ENCODE results near the gene INTS6L.

INTS6L gene, protein sequence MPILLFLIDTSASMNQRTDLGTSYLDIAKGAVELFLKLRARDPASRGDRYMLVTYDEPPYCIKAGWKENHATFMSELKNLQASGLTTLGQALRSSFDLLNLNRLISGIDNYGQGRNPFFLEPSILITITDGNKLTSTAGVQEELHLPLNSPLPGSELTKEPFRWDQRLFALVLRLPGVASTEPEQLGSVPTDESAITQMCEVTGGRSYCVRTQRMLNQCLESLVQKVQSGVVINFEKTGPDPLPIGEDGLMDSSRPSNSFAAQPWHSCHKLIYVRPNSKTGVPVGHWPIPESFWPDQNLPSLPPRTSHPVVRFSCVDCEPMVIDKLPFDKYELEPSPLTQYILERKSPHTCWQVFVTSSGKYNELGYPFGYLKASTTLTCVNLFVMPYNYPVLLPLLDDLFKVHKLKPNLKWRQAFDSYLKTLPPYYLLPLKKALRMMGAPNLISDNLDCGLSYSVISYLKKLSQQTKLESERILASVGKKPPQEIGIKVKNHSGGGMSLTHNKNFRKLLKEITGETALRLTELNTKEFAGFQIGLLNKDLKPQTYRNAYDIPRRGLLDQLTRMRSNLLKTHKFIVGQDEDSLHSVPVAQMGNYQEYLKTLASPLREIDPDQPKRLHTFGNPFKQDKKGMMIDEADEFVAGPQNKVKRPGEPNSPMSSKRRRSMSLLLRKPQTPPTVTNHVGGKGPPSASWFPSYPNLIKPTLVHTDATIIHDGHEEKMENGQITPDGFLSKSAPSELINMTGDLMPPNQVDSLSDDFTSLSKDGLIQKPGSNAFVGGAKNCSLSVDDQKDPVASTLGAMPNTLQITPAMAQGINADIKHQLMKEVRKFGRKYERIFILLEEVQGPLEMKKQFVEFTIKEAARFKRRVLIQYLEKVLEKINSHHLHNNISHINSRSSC

GRCh38 chrX:135520553-135521404 is at the start of gene INTS6L:
Gene INTS6L (plus strand): TSS chrX:135520660. CDS start chrX:135520993, 333 bp downstream.
- DNase-seq (ENCODE audit: low read depth in 1 of 2, low spot score in 1 of 2) = peak; percentile 59 to 70

DNA sequence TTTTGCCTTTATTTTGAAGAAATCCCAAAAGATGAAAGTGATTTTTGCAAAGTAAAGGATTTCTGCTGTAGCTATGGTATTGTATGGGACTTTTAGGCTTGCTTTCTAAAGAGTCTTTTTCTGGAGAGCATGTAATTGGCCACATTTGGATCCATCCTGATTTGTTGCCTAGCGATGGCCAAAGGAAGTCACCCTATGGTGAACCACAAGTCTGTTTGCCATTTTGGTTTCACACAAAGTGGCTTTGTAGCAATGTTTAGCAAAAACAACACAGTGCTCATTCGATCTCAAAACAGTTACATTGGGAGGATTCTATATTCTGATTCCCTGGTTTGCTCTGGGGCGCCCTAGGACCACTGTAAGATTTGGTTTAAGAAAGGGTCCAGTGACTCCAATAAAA is 44.1 kb upstream of the INTS6L start:
- no peak for DNase-seq (ENCODE audit: low read depth in 1 of 2, low spot score in 1 of 2)

DNA sequence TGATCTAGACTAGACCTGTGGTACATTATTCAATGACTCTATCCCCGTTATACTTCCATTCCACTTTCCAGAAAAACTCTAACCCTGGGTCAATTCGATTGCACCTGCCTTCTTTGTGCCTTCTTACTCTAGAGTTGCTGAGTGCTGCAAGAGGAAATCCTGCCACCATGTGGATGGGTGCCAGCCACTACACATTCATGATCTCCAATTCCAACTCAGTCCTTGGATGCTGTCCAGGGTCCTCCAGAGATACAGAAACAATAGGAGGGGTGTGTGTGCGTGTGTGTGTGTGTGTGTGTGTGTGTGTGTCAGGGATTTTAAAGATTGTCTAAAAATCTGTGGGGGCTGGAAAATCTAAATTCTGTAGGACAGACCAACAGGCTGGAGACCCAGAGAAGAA is 42.9 kb upstream of the INTS6L start:
- no peak for DNase-seq (ENCODE audit: low read depth in 1 of 2, low spot score in 1 of 2)

DNA sequence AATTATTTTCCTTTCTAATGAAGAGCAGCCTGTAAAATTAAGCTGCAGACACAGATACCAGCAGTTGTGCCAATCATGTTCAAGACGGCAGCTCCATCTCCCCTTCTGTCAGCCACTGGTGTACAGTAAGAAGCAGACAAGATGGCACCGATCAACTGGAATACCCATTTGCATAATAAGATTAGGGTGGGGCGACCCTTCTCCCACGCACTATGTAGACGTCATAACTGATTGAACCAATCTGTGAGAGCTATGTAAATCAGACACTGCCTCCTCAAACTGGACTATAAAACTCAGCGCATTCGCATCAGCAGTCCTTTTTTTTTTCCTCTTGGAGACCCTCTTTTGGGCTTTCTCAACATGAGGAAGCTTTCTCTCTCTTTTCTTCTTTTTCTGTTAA is 40.4 kb upstream of the INTS6L start:
- DNase-seq (ENCODE audit: low read depth in 1 of 2, low spot score in 1 of 2) = no peak

DNA sequence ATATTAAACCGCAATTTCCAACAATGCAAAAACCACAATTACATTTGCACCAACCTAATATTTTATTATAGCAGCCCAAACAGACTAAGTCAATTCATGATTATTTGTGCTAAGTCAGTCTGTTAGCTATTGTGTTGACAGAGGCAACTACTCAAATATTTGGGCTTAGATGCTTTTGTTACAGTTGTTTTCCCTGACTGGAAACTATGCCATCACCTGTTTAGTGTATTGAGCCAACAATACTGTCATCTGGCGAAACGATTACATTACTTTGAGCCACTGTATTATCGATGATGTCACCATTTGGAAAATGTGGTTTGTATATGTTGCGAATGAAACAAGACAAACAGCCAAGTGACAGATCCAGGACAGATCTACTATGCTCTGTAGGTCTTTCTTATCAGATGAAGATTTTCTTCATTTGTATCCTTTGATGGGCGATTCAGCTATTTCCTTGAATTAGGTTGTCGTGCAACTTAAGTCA is 38.7 kb upstream of the INTS6L start:
- DNase-seq (ENCODE audit: low read depth in 1 of 2, low spot score in 1 of 2) = no peak

GRCh38 chrX:135484641-135485289 is 35.7 kb upstream of the INTS6L start:
- DNase-seq (ENCODE audit: low read depth in 1 of 2, low spot score in 1 of 2) = no peak

DNA sequence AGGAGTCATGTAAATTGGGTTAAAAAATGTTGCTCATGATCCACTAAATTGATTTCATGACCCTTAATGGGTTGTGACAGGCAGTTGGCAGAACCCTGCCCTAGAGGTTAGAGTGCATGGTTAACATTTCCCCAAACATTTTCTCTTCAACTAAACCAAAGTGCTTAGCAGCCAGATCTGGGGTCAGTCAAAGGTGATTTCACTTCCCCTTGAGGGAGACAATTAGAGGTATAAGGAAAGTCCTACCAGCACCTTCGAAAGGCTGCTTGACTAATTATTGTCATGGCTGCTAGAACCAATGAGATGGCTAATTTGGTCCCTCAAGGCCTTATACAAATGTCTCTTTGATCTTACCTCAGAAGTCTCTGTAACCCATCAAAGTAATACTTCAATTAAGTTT is 30.9 kb upstream of the INTS6L start:
- DNase-seq (ENCODE audit: low read depth in 1 of 2, low spot score in 1 of 2) = no peak

- no peak for DNase-seq (ENCODE audit: low read depth in 1 of 2, low spot score in 1 of 2)
Measured at GRCh38 chrX:135490979-135491514, 29.4 kb upstream of the INTS6L start.

- no peak for DNase-seq (ENCODE audit: low read depth in 1 of 2, low spot score in 1 of 2)
Measured at GRCh38 chrX:135494453-135494852, 26.0 kb upstream of the INTS6L start.

DNA sequence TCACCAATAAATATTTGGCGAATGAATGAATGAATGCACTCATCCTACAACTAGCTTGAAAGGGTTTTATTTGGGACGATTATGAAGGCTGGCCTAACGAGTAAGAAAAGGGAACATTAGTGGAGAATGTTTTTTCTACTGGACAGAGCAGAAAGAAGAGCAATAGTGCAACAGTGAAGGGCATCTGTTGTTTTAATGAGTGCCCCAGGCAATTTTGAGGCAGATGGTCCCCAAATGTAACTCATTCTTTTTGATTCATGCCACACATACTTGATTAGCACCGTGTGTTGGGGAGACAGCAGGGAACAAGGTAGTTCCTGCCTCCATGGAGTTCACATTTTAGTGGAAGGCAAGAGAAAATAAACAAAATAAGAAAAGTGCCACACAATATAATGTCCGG is 22.7 kb upstream of the INTS6L start:
- DNase-seq (ENCODE audit: low read depth in 1 of 2, low spot score in 1 of 2) = no peak

- DNase-seq (ENCODE audit: low read depth in 1 of 2, low spot score in 1 of 2) = no peak
Measured at GRCh38 chrX:135498236-135498635, 22.2 kb upstream of the INTS6L start.

- DNase-seq (ENCODE audit: low read depth in 1 of 2, low spot score in 1 of 2) = no peak
Measured at GRCh38 chrX:135505351-135505750, 15.1 kb upstream of the INTS6L start.

GRCh38 chrX:135509885-135510284 is 10.6 kb upstream of the INTS6L start:
- DNase-seq (ENCODE audit: low read depth in 1 of 2, low spot score in 1 of 2) = no peak

DNA sequence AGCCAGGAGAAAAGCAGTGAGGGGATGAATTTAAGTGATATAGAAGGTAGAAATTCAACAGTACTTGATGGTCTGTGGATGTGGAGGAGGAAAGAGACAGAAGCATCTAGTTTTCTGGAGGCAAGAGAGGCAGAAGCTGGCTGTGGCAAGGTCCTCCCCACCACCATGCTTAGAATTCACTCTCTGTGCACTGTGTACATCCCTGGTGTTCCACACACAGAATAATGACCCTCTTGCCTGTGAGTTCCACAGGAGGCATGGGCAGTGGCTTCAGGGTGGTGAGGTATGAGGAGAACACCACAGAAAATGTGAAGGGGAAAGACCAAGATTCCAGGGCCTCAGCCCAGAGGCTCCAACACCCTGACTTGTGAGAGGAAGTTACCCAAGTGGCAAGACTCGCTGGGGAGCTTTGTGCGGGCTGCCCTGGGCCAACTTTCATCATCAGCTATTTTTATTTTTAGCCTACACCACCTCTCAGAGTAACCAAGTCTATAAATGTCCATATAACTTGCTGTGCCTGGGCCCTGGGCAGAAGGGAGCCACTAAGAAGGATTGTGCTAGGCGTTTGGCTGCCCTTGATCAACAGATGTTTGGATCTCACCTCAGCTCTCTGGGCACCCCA is 7.8 kb upstream of the INTS6L start:
- no peak for DNase-seq (ENCODE audit: low read depth in 1 of 2, low spot score in 1 of 2)

- DNase-seq (ENCODE audit: low read depth in 1 of 2, low spot score in 1 of 2) = no peak
Measured at GRCh38 chrX:135513130-135513515, 7.3 kb upstream of the INTS6L start.

- no peak for DNase-seq (ENCODE audit: low read depth in 1 of 2, low spot score in 1 of 2)
Measured at GRCh38 chrX:135516376-135516775, 4.1 kb upstream of the INTS6L start.

- DNase-seq (ENCODE audit: low read depth in 1 of 2, low spot score in 1 of 2) = no peak
Measured at GRCh38 chrX:135518161-135518560, 2.3 kb upstream of the INTS6L start.

GRCh38 chrX:135520022-135520552 is 373 bp upstream of the INTS6L start:
- no peak for DNase-seq (ENCODE audit: low read depth in 1 of 2, low spot score in 1 of 2)

DNA sequence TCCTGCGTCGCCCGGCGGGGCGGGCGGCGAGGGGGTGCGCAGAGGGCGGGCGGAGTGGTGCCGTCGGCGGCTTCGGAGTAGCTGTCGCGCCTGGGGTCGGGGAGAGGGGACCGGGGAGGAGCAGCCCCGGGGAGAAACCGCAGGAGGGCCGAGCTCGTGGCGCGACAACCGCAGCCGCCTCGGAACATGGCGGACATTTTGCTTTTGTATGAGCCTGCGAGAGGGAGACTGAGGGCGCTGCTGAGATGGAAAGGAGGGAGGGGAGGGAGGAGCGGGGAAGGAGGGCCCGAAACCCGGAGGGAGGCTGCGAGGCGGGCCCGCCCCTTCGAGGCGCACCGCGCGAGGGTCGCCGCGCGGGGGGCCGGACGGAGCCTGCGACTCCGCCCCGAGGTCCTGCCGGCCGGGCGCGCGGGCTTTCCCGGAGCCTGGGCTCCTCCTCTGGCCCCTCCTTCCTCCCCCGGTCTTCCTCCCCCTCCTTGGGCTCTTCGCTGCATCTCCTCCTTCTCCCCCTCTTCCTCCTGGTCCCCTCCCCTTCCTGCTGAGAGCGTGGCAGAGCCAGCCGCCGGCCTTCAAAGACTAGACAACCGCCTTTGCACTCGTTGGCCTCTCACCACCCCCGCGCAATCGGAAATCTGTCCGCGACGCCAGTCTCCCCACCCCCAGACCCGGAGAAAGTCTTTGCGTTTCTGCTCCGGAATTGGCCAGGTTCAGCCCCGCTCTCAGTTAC is 1.1 kb downstream of the INTS6L start:
- DNase-seq (ENCODE audit: low read depth in 1 of 2, low spot score in 1 of 2) = peak; percentile 50 to 71
